Daoy (cell line): ENCODE measurements around the gene BACH2. TPM values are rescaled to one million over a fixed set of nuclear protein-coding genes. Genes with fewer than 3 reads are reported as not detected.

Experiments used
- DNase-seq: peaks from one replicate; pipeline ENCODE4 v3.0.0-alpha.2; 2015; ENCODE audit warnings: low read depth
- total RNA-seq: library from RNA; depleted of rRNA; stranded (reverse); fragments of >200 nt; shearing (Covaris generic); gene quantifications from 2 replicates; pipeline ENCODE4 v1.2.3, GENCODE V29; 2014

Gene BACH2
- total RNA-seq, 1 experiment from 2014 or later = 0.46 TPM

GRCh38 chr6:90278129-90278528 lies 18.5 kb downstream of the BACH2 start:
- DNase-seq = no peak

GRCh38 chr6:90277302-90278011 lies 19.2 kb downstream of the BACH2 start:
- no peak for DNase-seq

- no peak for DNase-seq
These were observed 22.1 kb downstream of the BACH2 start for GRCh38 chr6:90274451-90275030.

- DNase-seq = no peak
These were observed 22.8 kb downstream of the BACH2 start for GRCh38 chr6:90273863-90274262.

GRCh38 chr6:90272895-90273294 lies 23.7 kb downstream of the BACH2 start:
- DNase-seq = no peak

GRCh38 chr6:90271831-90272230 lies 24.8 kb downstream of the BACH2 start:
- no peak for DNase-seq

- DNase-seq = no peak
These were observed 27.3 kb downstream of the BACH2 start for GRCh38 chr6:90269334-90269733.

GRCh38 chr6:90268178-90268577 lies 28.5 kb downstream of the BACH2 start:
- no peak for DNase-seq

- DNase-seq = no peak
These were observed 29.6 kb downstream of the BACH2 start for GRCh38 chr6:90266905-90267621.

- DNase-seq = no peak
These were observed 32.1 kb downstream of the BACH2 start for GRCh38 chr6:90264561-90264960.

- DNase-seq = peak; percentile 28
These were observed 33.0 kb downstream of the BACH2 start for GRCh38 chr6:90263633-90264032.

GRCh38 chr6:90261801-90262200 lies 34.8 kb downstream of the BACH2 start:
- DNase-seq = no peak

GRCh38 chr6:90257486-90257738 lies 39.2 kb downstream of the BACH2 start:
- no peak for DNase-seq

GRCh38 chr6:90256698-90257485 lies 39.8 kb downstream of the BACH2 start:
- peak; percentile 77 for DNase-seq

- no peak for DNase-seq
These were observed 43.0 kb downstream of the BACH2 start for GRCh38 chr6:90253631-90254030.

GRCh38 chr6:90251295-90251992 lies 45.2 kb downstream of the BACH2 start:
- DNase-seq = no peak

GRCh38 chr6:90250405-90250804 lies 46.2 kb downstream of the BACH2 start:
- DNase-seq = no peak

GRCh38 chr6:90249458-90249857 lies 47.2 kb downstream of the BACH2 start:
- DNase-seq = no peak

- peak; percentile 10 for DNase-seq
These were observed 47.6 kb downstream of the BACH2 start for GRCh38 chr6:90249034-90249433.

- no peak for DNase-seq
These were observed 49.4 kb downstream of the BACH2 start for GRCh38 chr6:90247262-90247661.

- no peak for DNase-seq
These were observed 55.3 kb downstream of the BACH2 start for GRCh38 chr6:90241229-90241880.
